ENCODE results near the gene SEMA6B.

SEMA6B gene

GRCh38 chr19:4550018-4550417 lies 9.5 kb downstream of the SEMA6B start:
- no peak for TF ChIP-seq POLR2AphosphoS5 (IDR thresholded peaks at IDR 0.05; ENCODE audit: low read depth, low read length)
- TF ChIP-seq, protein P1, sequence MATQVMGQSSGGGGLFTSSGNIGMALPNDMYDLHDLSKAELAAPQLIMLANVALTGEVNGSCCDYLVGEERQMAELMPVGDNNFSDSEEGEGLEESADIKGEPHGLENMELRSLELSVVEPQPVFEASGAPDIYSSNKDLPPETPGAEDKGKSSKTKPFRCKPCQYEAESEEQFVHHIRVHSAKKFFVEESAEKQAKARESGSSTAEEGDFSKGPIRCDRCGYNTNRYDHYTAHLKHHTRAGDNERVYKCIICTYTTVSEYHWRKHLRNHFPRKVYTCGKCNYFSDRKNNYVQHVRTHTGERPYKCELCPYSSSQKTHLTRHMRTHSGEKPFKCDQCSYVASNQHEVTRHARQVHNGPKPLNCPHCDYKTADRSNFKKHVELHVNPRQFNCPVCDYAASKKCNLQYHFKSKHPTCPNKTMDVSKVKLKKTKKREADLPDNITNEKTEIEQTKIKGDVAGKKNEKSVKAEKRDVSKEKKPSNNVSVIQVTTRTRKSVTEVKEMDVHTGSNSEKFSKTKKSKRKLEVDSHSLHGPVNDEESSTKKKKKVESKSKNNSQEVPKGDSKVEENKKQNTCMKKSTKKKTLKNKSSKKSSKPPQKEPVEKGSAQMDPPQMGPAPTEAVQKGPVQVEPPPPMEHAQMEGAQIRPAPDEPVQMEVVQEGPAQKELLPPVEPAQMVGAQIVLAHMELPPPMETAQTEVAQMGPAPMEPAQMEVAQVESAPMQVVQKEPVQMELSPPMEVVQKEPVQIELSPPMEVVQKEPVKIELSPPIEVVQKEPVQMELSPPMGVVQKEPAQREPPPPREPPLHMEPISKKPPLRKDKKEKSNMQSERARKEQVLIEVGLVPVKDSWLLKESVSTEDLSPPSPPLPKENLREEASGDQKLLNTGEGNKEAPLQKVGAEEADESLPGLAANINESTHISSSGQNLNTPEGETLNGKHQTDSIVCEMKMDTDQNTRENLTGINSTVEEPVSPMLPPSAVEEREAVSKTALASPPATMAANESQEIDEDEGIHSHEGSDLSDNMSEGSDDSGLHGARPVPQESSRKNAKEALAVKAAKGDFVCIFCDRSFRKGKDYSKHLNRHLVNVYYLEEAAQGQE (IDR thresholded peaks at IDR 0.05; ENCODE audit: insufficient read depth in 1 of 2, low read depth in 2 of 2, low read length in 2 of 2), result no peak
- no peak for TF ChIP-seq FOXP2 (optimal IDR thresholded peaks at IDR 0.05; ENCODE audit: borderline replicate concordance, extremely low read depth, extremely low read length, insufficient read depth)
- TF ChIP-seq TAF1 (IDR thresholded peaks at IDR 0.05; ENCODE audit: borderline replicate concordance, insufficient read depth, low read length), result no peak
- TF ChIP-seq SIN3A (IDR thresholded peaks at IDR 0.05; ENCODE audit: borderline replicate concordance, insufficient read depth, low read length), result no peak

DNA sequence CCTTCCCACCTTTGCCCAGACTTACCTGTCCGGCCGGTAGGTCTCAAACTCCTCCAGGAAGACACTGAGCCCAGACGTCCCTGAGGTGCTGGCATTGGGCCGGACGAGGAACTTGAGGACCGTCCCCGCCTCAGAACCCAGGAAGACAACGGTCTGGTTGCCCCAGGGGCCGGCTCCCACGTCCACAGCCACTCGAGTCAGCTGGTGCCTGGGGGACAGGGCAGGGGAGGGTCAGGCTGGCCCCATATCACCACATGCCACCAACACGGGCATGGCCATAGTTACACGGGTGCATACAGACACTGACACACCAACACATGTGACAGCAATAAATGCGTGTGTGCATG lies 11.3 kb downstream of the SEMA6B start:
- TF ChIP-seq POLR2AphosphoS5 (IDR thresholded peaks at IDR 0.05; ENCODE audit: low read depth, low read length) (no peak), FOXP2 (optimal IDR thresholded peaks at IDR 0.05; ENCODE audit: borderline replicate concordance, extremely low read depth, extremely low read length, insufficient read depth) (no peak), SIN3A (IDR thresholded peaks at IDR 0.05; ENCODE audit: borderline replicate concordance, insufficient read depth, low read length) (no peak), TAF1 (IDR thresholded peaks at IDR 0.05; ENCODE audit: borderline replicate concordance, insufficient read depth, low read length) (no peak)
- TF ChIP-seq, protein P1 (IDR thresholded peaks at IDR 0.05; ENCODE audit: insufficient read depth in 1 of 2, low read depth in 2 of 2, low read length in 2 of 2), result no peak

DNA sequence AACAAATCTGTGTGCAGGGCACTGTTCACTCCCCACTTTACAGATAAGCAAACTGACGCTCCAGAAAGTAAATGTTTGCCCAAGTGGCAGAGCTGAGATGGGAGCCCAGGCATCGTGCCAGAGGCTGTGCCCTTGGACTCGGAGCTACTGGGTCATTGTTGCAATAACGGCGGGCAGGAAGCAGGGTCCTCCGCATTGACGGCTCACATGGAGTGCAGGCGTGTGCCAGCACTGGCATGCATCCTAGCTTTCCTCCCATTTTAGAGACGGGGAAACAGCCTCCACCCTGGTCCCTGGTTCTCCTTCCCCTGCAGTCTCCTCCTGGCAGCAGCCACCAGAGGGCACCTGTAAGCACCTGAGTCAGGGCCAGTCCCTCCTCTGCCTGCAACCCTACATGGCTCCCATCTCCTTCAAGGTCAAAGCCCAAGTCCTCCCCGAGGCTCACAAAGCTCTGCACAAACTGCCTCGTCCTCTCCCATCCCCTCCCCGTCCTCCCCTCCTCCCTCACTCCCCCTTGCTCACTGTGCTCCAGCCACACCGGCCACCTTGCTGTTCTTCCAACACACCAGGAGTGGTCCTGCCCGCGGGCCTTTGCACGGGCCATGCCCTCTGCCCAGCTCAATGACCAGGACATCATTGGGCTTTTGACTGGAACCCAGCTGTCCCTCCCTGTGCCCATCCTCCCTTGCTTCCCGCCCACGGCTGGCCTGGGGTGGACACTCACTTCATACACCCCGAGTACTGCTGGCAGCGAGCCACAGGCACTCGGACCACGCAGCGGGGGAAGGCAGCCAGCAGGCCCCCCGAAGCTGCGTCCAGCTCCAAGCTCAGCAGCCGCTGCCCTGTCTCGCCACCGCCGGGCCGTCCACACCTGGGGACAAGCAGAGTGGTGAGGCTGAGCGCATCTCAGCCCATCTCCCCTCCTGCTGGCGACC lies 11.9 kb downstream of the SEMA6B start:
- TF ChIP-seq SIN3A (IDR thresholded peaks at IDR 0.05; ENCODE audit: borderline replicate concordance, insufficient read depth, low read length), result no peak
- TF ChIP-seq FOXP2 (optimal IDR thresholded peaks at IDR 0.05; ENCODE audit: borderline replicate concordance, extremely low read depth, extremely low read length, insufficient read depth), result no peak
- TF ChIP-seq, protein P1 (IDR thresholded peaks at IDR 0.05; ENCODE audit: insufficient read depth in 1 of 2, low read depth in 2 of 2, low read length in 2 of 2), result no peak
- TF ChIP-seq POLR2AphosphoS5 (IDR thresholded peaks at IDR 0.05; ENCODE audit: low read depth, low read length), result no peak
- TF ChIP-seq TAF1 (IDR thresholded peaks at IDR 0.05; ENCODE audit: borderline replicate concordance, insufficient read depth, low read length), result no peak

DNA sequence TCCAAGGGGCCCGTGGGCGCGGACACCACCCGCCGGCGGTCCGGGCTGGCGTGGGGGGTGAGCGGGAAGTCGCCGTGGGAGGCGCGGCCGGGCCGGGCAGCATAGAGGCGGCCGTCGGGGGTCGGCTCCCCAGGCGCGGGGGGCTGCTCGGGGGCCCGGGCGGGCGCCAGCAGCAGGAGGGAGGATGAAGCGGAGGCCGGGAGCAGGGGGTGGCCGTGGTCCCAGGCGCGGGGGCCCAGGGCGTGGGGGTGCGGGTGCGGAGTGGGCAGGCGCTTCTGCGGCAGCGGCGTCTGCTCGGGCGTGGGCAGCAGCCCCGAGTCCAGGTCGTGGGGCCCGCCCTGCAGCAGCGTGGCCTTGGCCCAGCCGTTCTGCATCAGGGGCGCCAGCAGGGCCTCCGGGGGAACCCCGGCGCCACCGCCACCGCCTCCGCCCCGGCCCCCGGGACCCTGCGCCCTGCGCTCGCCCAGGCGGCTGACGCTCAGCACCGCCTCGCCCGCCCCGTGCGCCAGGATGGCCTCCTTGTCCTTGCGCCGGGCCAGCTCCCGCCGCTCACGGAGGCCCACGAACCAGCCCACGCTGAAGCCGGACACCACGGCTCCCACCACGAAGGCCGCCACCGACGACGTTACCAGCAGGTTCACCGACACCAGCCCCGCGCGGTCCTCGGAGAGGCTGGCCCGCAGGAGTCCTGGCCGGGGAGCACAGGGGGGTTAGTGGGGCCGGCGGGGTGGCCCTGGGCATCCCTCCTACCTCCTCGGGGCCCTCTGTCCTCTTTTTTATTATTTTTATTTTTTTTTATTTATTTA lies 15.4 kb downstream of the SEMA6B start:
- TF ChIP-seq FOXP2 (optimal IDR thresholded peaks at IDR 0.05; ENCODE audit: borderline replicate concordance, extremely low read depth, extremely low read length, insufficient read depth) (no peak), TAF1 (IDR thresholded peaks at IDR 0.05; ENCODE audit: borderline replicate concordance, insufficient read depth, low read length) (no peak), SIN3A (IDR thresholded peaks at IDR 0.05; ENCODE audit: borderline replicate concordance, insufficient read depth, low read length) (no peak), POLR2AphosphoS5 (IDR thresholded peaks at IDR 0.05; ENCODE audit: low read depth, low read length) (no peak)
- TF ChIP-seq, protein P1 (IDR thresholded peaks at IDR 0.05; ENCODE audit: insufficient read depth in 1 of 2, low read depth in 2 of 2, low read length in 2 of 2), result no peak
